Measurements from ENCODE around the gene TNNT2. TPM values are rescaled to one million over a fixed set of nuclear protein-coding genes. Genes with fewer than 3 reads are reported as not detected.

Gene TNNT2
- total and polyA plus RNA-seq, 2 donors (not counting 1 experiment from before 2014, with no cell fraction given), result 1.4 TPM; not detected in 1

GRCh38 chr1:201332021-201332420 is 45.5 kb downstream of the TNNT2 start:
- H3K27me3 ChIP-seq (ENCODE audit: control insufficient read depth, insufficient read depth, low read length), result peaks cover 15% of the 10 kb centered on the region
- TF ChIP-seq EZH2 (IDR thresholded peaks at IDR 0.05; ENCODE audit: low read length, missing control alignments), result no peak
- TF ChIP-seq CTCF (conservative IDR thresholded peaks at IDR 0.05 in 1 of 2, IDR thresholded peaks at IDR 0.05 in 1 of 2; ENCODE audit: low read depth in 1 of 2, low read length in 2 of 2), result no peak
- H3K36me3 ChIP-seq (ENCODE audit: control insufficient read depth, insufficient read depth, low read length), result no peaks in the 10 kb centered on the region

GRCh38 chr1:201331166-201331565 is 46.3 kb downstream of the TNNT2 start:
- no peak for DNase-seq (ENCODE audit: low read depth in 2 of 2)
- no peaks in the 10 kb centered on the region for H3K9me3 ChIP-seq (ENCODE audit: control insufficient read depth, insufficient read depth, low read depth, low read length)
- H3K27me3 ChIP-seq (ENCODE audit: control insufficient read depth, insufficient read depth, low read length), result peaks cover 15% of the 10 kb centered on the region
- TF ChIP-seq CTCF (conservative IDR thresholded peaks at IDR 0.05 in 1 of 2, IDR thresholded peaks at IDR 0.05 in 1 of 2; ENCODE audit: low read depth in 1 of 2, low read length in 2 of 2) (no peak), EZH2 (IDR thresholded peaks at IDR 0.05; ENCODE audit: low read length, missing control alignments) (no peak)
- no peaks in the 10 kb centered on the region for H3K36me3 ChIP-seq (ENCODE audit: control insufficient read depth, insufficient read depth, low read length)
- H3K4me1 ChIP-seq (ENCODE audit: control insufficient read depth, extremely low read depth, insufficient read depth, low read length), result no peaks in the 10 kb centered on the region
- H3K4me2 ChIP-seq (ENCODE audit: extremely low read depth, insufficient read depth, low read length), result no peak overlapping the region
- no peak overlapping the region for H3K9ac ChIP-seq (ENCODE audit: insufficient read depth, low read length)
- H3K27ac ChIP-seq (ENCODE audit: insufficient read depth, low read length), result no peak overlapping the region
- H3K4me3 ChIP-seq (replicated peaks in 1 of 4; ENCODE audit: control extremely low read depth in 1 of 4, insufficient read depth in 1 of 4, low read depth in 3 of 4, low read length in 4 of 4), result no peak overlapping the region
- no peaks in the 10 kb centered on the region for H4K20me1 ChIP-seq (ENCODE audit: control insufficient read depth, extremely low read depth, insufficient read depth, low read length)
- no peaks in the 10 kb centered on the region for H3K79me2 ChIP-seq (ENCODE audit: control insufficient read depth, insufficient read depth, low read length)
- H2AFZ ChIP-seq (ENCODE audit: low read length), result no peak overlapping the region

More at GRCh38 chr1:201332021-201332420, 45.5 kb downstream of the TNNT2 start:
- Histone ChIP-seq H3K4me3 (replicated peaks in 1 of 4; ENCODE audit: control extremely low read depth in 1 of 4, insufficient read depth in 1 of 4, low read depth in 3 of 4, low read length in 4 of 4) (no peak overlapping the region), H3K9me3 (ENCODE audit: control insufficient read depth, insufficient read depth, low read depth, low read length) (no peaks in the 10 kb centered on the region), H4K20me1 (ENCODE audit: control insufficient read depth, extremely low read depth, insufficient read depth, low read length) (no peaks in the 10 kb centered on the region), H2AFZ (ENCODE audit: low read length) (no peak overlapping the region), H3K9ac (ENCODE audit: insufficient read depth, low read length) (no peak overlapping the region), H3K4me1 (ENCODE audit: control insufficient read depth, extremely low read depth, insufficient read depth, low read length) (no peaks in the 10 kb centered on the region), H3K79me2 (ENCODE audit: control insufficient read depth, insufficient read depth, low read length) (no peaks in the 10 kb centered on the region), H3K4me2 (ENCODE audit: extremely low read depth, insufficient read depth, low read length) (no peak overlapping the region), H3K27ac (ENCODE audit: insufficient read depth, low read length) (no peak overlapping the region)
- DNase-seq (ENCODE audit: low read depth in 2 of 2), result no peak

GRCh38 chr1:201330541-201330940 is 46.9 kb downstream of the TNNT2 start:
- no peaks in the 10 kb centered on the region for H3K79me2 ChIP-seq (ENCODE audit: control insufficient read depth, insufficient read depth, low read length)
- no peak for DNase-seq (ENCODE audit: low read depth in 2 of 2)
- H3K9ac ChIP-seq (ENCODE audit: insufficient read depth, low read length), result no peak overlapping the region
- no peaks in the 10 kb centered on the region for H3K9me3 ChIP-seq (ENCODE audit: control insufficient read depth, insufficient read depth, low read depth, low read length)
- H3K4me2 ChIP-seq (ENCODE audit: extremely low read depth, insufficient read depth, low read length), result no peak overlapping the region
- H4K20me1 ChIP-seq (ENCODE audit: control insufficient read depth, extremely low read depth, insufficient read depth, low read length), result no peaks in the 10 kb centered on the region
- H3K4me1 ChIP-seq (ENCODE audit: control insufficient read depth, extremely low read depth, insufficient read depth, low read length), result no peaks in the 10 kb centered on the region
- TF ChIP-seq CTCF (conservative IDR thresholded peaks at IDR 0.05 in 1 of 2, IDR thresholded peaks at IDR 0.05 in 1 of 2; ENCODE audit: low read depth in 1 of 2, low read length in 2 of 2) (no peak), EZH2 (IDR thresholded peaks at IDR 0.05; ENCODE audit: low read length, missing control alignments) (no peak)
- peaks cover 15% of the 10 kb centered on the region for H3K27me3 ChIP-seq (ENCODE audit: control insufficient read depth, insufficient read depth, low read length)
- H3K27ac ChIP-seq (ENCODE audit: insufficient read depth, low read length), result no peak overlapping the region
- no peaks in the 10 kb centered on the region for H3K36me3 ChIP-seq (ENCODE audit: control insufficient read depth, insufficient read depth, low read length)
- no peak overlapping the region for H2AFZ ChIP-seq (ENCODE audit: low read length)
- no peak overlapping the region for H3K4me3 ChIP-seq (replicated peaks in 1 of 4; ENCODE audit: control extremely low read depth in 1 of 4, insufficient read depth in 1 of 4, low read depth in 3 of 4, low read length in 4 of 4)

All from fibroblast of lung (primary cell).